NCI-H2171 treated with DMSO at 0.1 percent for 48 hours (cell line): ENCODE results near the gene CS.
"Not testable (repeated sequence)": the region's sequence is repeated elsewhere in the genome, so short reads cannot be mapped to it uniquely, and the experiment has no call there.

ENCODE experiments used
- DNase-seq: peaks from one replicate; lab custom pipeline; 2025; lab: John Stamatoyannopoulos, UW

The CS gene

DNA sequence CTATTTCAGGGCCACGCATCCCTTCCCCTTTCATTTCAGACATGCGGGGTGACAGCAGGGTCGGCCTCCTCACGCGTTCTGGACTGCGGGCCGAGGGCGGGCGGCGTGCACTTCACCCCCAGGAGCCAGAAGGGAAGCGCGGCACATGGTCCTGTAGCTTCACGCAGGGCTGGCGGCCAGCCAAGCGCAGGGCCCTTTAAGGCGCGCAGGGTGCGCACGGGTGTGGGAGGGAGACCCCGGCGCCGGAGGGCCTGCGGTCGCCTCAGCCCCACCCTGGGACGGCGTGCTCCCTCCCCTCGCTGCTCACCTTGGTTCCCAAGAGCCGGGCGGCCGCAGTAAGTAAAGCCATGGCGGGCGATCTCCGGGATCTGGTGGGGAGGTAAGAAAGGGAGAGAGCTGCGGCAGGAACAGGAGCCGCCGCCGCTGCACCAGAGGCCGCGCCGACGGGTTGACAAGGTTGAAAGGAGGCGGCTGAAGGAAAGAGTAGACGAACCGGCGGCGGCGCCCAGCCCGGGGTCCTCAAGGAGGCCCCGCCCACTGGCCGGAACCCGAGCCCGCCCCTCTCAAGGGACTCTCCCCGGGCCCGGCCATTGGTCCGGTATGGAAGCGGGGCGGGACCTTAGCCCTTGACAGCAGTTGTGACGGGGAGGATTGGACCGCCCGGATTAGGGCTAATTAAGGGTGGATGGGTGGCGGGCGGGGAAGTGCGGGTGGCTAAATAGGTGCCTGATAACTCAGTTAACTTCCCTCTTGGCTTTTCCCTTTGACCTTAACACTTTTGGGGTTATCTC, at the start of gene CS:
CS (minus strand) TSS at position 478 of the 791 bp plus-strand sequence; CDS start at position 349, 129 bp downstream.
- peak; percentile 97 for DNase-seq

DNA sequence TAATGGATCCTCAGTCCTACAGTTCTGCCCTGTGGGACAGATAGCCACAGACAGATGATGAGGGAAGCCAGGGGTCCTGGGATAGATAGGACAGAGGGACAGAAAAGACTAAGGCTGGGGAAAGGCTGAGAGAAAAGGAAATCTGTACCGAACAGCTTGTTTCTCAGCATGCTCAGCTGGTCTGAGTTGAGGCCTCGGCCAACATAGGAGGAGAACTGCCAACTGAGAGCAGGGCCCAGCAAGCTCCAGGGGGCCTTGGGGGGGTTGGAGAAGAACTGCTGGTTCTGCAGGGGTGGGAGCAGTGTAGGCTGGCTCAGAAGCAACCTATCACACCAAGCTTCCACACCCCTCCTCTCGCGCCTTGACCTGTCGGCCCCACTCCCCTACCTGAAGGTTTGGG, 48.6 kb upstream of the CS start:
- no peak for DNase-seq

DNA sequence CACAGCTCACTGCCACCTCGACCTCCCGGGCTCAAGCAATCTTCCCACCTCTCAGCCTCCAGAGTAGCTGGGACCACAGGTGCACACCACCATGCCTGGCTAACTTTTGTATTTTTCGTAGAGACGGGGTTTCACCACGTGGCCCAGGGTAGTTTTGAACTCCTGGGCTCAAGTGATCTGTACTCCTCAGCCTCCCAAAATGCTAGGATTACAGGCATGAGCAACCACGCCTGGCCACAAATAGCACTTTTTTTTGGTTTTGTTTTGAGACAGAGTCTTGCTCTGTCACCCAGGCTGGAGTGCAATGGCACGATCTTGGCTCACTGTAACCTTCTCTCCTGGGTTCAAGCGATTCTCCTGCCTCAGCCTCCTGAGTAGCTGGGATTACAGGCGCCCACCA, 47.1 kb upstream of the CS start:
- not testable (repeated sequence) for DNase-seq

DNA sequence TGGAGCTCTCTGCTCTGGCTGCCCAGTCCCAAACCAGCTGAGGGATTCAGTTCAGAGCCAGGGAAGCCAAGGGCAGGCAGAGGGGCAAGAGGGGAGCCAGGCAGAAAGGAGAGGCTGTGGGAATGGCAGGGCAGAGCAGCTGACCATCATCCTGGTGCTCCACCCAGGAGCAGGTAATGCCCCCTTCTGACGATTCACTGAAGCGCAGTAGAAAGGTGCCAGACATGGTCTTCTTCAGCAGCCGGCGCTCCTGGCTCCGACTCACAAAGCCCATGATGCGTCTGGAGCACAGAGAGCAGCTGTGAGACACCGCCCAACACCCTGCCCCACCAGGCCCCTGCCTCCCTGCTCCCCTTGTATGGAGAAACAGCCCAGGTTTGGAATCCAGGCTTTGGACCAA, 46.5 kb upstream of the CS start:
- no peak for DNase-seq

DNA sequence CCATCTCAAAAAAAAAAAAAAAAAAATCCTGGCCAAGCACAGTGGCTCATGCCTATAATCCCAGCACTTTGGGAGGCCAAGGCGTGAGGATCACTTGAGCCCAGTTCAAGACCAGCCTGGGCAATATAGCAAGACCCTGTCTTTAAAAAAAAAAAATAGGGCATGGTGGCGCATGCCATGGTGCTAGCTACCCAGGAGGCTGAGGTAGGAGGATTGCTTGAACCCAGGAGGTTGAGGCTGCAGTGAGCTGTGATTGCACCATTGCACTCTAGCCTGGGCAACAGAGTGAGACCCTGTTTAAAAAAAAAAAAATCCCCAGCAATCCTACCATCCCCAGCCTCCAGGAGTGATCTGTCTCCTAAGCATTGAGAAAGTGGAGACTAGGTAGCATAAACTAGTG, 42.2 kb upstream of the CS start:
- DNase-seq: not testable (repeated sequence)

DNA sequence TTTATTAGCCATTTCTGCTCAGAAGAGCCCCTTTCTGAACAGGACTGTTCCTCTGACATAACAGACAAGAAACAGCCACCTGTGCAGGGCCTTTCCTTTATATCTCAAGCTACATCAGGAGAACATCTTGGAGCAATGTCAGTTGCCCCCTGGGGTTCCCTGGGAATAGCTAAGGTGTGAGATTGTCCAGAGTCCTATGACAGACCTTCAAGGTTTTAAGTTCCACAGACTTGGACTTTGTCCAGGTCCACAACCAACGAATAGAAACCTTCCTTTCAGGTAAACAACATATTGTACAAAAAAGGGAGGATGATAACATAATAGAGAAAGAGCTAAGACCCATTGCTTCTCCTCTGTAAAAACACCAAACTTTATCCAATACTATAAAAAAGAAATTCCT, 41.5 kb upstream of the CS start:
- no peak for DNase-seq

DNA sequence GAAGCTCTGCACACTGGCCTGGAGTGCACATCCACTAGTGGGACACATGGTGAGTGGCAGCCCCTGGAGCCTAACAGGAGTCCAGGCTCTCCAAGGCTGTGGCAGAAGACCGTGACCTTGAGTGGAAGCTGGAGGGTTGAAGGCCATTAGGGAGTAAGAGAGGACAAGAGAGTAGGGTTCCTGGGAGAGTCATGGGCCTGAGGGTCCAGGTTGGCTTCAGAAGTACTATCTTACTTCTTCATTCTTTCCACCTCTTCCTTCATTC, 39.0 kb upstream of the CS start:
- no peak for DNase-seq

DNA sequence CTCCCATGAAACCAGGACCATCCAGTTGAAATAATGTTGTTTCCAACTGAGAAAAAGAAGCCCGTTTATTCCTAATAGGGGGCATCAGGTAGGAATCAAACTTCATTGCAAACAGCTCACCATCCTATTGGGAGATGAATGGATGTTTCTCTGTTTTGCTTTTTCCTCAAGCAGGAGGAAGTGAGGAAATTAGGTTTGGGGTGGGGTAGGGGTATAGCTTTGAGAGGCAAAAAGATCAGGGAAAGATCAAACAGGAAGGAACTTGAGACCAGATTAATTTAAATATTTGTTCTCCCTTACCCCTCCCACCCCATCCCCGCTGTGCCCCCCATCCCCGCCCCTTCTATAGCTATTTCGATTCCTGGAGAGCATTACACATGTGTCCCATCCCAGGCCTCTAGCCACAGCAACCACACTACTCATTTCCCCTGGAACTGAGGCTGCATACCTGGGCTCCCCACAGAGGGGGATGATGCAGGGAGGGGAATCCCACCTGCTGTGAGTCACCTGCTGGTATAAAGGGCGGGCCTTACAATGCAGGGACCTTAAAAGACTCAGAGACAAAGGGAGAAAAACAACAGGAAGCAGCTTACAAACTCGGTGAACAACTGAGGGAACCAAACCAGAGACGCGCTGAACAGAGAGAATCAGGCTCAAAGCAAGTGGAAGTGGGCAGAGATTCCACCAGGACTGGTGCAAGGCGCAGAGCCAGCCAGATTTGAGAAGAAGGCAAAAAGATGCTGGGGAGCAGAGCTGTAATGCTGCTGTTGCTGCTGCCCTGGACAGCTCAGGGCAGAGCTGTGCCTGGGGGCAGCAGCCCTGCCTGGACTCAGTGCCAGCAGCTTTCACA, 38.4 kb upstream of the CS start, which contains the start of gene IL23A:
IL23A (plus strand) TSS at position 577 of the 850 bp plus-strand sequence; CDS start at position 738, 161 bp downstream.
- no peak for DNase-seq

DNA sequence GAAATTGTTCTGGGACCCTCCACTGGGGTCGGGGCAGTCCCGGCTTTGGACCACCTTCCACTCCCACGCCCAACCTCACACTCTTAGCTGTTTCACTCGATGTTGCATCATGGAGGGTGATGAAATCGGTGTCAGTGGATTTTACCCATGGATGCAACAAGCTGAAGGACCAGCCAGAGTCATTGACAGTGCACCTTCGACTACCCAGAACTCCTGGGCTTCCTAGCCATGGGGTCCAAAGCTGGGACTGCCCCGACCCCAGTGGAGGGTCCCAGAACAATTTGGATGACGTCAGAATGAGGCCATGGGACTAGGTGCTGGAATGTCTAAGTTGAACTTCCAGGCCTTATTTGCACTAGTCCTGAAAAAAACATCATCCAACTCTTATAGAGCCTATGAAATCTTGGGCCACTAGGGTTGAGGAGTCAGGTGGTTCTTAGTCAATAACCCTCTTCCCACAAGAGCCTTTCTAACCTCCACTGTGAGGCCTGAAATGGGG, 37.7 kb upstream of the CS start:
- DNase-seq: no peak

DNA sequence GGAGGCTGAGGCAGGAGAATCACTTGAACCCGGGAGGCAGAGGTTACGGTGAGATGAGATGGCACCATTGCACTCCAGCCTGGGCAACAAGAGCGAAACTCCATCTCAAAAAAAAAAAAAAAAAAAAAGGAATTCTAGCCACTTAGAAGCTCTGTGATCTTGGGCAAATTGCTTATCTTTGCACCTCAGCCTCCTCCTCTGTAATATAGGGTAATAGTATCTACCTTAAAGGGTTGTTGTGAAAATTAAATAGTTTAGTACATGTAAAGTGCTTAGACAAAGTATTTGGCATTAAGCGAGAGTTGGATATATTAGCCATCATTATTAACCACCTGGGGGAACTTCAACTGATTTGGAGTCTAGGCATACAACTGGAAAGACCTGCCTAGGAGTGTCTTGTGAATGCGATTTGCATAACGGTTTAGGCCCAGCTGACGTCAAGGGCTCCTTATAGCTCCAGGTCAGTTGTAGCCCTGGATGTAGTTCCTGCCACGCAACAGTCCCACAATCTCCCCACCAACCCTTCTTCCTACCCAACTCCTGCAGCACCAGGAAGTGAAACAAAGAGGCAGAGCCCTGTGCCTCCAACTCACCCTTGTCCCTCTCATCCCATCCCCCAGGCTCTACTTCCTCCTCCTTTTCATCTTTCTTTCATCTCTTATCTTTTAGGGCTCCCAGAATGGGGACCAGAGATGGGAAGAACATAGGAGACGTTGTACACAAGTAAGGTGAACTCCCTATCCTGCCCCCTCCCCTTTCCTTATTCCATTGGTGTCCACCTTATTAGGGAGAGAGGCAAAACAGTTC, 36.4 kb upstream of the CS start:
- no peak for DNase-seq

DNA sequence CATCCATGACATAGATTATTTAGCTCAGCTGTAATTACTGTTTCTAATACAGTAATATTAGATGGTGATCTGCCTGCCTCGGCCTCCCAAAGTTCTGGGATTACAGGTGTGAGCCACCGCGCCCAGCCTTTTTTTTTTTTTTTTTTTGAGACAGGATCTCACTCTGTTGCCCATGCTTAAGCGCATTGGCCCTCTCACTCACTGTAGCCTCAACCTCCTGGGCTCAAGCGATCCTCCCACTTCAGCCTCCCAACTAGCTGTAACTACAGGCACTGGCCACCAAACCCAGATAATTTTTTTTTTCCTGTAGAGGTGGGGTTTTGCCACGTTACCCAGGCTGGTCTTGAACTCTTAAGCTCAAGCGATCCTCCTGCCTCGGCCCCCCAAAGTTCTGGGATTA, 35.4 kb upstream of the CS start:
- not testable (repeated sequence) for DNase-seq

DNA sequence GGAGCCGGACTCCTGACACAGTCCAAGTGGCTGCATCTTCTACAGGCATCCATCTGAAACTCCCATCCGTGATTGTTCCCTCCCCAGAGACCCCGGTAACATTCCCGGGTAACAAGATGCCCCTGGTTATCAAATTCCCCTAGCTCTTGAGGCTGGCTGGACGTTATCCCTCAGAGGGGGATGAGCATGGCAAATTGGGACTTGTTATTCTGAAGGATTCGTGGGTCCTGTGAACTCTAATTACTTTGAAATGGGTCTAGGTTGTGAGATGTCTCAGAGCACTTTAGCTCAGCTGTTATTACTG, 34.3 kb upstream of the CS start:
- no peak for DNase-seq

DNA sequence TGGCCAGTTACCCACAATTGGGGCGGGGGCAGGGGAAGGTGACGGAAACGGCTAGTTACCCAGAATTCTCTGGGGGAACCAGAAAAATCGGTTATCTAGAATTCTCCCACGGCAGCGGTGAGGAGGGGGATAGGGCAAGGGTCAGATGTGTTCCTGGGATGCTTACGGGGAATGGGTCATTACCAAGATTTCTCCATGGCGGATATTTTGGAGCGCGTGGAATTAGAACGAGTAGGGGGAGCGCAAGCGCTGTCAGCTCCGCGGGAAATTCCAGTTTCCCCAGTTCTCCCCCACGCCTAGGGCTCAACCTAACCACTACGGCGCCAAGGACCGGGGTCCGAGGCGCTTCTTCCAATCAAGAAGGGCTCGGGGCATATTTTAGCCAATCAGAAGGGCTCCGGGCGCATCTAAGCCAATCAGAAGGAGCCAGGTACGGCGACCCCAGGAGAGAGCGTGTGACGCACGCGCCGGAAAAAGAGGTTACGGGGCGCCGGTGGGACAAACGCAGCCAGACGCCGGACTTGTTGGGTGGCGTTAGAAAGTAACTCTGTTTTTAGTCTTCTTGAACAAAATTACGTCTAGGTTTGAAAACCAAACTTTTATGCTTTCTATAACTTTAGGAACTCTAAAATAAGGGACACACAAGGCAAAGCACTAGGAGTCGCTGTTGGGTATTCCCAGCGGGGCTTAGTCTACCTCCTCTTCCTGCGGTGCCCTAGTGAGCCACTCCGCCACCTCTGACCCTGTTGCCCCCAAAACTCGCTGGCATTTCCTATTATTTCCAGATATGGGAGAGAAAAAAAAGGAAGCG, 33.8 kb upstream of the CS start, which contains the start of gene PAN2:
PAN2 (minus strand) TSS at position 322 of the 811 bp plus-strand sequence. CDS start 906 bp downstream, outside the sequence.
- peak; percentile 98 for DNase-seq

DNA sequence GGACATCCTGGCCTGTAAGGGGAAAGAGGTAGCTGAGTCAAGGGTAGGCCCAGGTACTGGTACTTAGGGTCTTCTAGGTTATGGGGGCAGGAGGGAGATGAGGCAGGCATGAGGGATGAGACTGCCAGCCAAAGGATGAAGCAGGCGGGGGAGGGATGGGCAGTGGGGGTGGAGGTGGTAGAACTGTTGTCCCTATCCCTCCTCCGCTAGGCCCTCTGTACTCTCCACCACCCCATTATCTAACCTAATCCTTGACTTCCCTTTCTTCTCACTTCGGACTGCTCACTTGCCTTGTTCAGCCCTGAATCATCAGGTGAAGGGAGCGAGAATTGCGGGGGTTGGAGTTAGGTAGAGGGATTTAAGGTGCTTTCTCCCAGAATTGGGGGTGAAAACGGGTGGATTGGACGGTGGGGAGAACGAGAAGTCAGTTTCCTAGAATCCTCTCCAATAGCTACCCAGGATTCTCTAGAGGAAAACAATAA, 33.1 kb upstream of the CS start:
- no peak for DNase-seq

DNA sequence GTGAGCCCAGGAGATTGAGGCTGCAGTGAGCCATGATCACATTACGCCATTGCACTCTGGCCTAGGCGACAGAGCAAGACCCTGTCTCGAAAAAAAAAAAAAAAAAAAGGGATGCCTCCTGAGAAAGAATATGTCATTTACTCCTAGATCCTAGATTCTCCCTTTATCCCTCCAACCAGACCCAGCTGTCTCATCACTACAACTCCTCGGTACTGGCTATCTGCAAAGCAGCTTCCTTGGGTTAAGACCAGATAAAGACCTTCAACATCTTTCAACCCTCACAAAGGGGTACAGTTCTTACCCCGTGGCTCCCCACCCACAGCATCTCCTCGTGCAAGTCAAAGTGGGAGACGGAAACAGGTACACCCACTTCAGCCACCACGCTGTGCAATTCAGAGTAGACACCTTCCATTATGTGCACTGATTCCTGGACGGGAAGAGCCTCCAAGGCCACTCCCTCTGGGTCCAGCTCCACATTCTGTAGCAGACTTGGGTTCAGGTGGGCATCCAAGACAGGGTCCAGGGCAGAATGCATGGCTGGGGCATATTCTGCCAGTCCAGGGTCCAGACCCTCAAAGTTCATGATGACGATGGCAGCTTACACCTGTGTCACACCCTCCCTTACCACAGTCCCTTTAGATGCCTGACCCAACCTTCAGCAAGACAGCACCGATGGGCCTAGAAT, 32.5 kb upstream of the CS start:
- DNase-seq: no peak

DNA sequence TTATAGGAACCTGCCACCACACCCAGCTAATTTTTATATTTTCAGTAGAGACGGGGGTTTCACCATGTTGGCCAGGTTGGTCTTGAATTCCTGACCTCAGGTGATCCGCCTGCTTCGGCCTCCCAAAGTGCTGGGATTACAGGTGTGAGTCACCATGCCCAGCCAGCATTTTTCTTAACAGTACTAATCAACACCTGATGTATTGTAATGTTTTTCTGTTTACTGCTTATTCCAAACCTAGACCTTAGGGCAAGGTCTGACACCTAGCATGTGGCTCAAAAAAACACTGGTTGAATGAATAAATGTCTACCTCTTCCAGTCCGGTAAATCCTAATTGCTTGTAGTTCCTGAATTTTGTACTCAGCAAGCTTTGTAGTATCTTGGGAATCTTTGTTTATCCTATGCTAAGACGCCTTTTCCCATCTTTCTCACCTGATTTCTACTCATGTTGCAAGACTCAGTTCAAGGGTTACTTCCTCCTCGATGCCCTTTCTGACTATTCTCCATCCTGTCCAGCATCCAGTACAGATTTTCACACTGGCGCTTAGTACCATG, 30.9 kb upstream of the CS start:
- no peak for DNase-seq

DNA sequence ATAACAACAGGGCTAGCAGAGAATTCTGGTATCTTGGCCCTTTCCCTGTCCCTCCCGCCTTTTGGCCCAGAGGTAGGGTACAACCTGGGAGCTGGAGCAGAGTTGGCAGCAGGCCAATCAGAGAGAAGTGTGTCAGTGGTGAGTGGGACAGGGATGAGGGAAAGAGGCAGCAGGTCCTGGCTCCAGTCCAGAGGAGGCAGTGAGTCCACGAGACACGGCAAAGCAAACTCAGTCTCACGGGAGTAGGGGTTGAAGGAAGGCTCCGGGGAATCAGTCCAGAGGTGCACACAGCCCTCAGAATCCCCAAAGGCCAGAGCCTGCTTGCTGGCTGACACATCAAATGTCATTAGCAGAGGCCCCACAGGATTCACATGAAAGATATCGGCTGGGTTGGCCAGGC, 26.4 kb upstream of the CS start:
- peak; percentile 16 for DNase-seq

DNA sequence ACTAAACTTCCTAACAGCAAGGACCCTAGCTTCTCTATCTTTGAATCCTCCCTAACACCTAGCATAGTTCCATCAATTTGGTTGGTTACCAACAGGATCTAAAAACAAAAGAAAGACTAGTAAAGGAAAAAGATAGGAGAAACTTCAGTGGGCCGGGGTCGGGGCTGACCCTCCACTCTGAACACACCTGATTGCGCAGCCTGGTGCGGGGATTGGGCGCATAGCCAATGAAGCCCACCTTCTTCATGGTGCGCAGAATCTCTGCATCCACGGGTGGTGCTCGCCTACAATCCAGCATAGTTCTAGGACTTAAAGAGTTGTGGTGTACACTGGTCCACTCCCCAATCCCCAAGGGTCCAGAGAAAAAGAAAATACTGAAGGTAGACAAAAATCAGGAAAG, 26.0 kb upstream of the CS start:
- DNase-seq: no peak

DNA sequence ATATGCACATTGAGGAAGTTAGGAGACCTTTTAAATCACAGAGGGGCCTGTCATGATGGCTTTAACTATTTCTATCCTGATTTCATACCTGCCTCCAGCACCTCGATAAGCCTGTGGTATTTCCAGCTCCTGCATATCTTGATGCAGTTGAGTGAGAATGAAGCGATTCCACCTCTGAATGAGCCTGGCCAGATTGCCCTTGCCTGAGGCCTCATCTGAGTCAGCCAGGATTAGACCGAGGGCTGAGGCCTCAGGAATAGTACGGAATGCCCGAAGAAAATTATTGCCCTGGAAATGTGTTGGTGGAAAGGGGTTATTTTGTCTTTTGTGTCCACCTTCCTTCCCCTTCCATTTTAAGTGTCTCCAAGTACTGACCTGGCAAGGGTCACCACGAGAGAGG, 24.1 kb upstream of the CS start:
- no peak for DNase-seq

DNA sequence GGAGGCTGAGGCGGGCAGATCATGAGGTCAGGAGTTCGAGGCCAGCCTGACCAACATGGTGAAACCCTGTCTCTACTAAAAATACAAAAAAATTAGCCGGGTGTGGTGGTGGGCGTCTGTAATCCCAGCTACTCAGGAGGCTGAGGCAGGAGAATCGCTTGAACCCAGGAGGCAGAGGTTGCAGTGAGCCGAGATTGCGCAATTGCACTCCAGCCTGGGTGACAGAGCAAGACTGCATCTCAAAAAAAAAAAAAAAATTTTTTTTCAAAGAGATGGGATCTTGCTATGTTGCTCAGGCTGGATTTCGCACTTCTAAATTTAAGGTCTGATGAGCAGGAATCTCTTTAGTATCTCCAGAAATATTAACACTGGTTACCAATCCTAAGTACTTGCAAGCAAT, 21.5 kb upstream of the CS start:
- DNase-seq: not testable (repeated sequence)

DNA sequence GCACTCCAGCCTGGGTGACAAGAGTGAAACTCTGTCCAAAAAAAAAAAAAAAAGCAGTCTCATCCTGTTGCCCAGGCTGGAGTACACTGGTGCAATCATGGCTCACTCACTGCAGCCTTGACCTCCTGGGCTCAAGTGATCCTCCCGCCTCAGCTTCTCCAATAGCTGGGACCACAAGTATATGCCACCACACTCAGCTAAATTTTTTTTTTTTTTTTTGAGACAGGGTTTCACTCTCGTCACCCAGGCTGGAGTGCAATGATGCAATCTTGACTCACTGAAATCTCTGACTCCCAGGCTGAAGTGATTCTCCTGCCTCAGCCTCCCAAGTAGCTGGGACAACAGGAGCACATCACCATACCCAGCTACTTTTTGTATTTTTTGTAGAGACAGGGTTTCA, 20.9 kb upstream of the CS start:
- no peak for DNase-seq
